Measurements from ENCODE around the gene MLXIP.
A peak's percentile ranks its signal among the peaks of the same experiment; 100 is the strongest.
"Not testable (repeated sequence)": the region's sequence is repeated elsewhere in the genome, so short reads cannot be mapped to it uniquely, and the experiment has no call there.

The MLXIP gene

GRCh38 chr12:122097584-122097926, 19.0 kb downstream of the MLXIP start:
- no peak for DNase-seq

GRCh38 chr12:122097927-122098756, 19.6 kb downstream of the MLXIP start:
- DNase-seq: no peak

- no peak for DNase-seq
Observed at GRCh38 chr12:122099280-122099749, 20.8 kb downstream of the MLXIP start.

- DNase-seq: no peak
Observed at GRCh38 chr12:122099856-122100255, 21.3 kb downstream of the MLXIP start.

GRCh38 chr12:122100568-122100967, 22.0 kb downstream of the MLXIP start:
- no peak for DNase-seq

GRCh38 chr12:122102331-122102730, 23.8 kb downstream of the MLXIP start:
- no peak for DNase-seq

- peak; percentile 41 for DNase-seq
Observed at GRCh38 chr12:122104844-122105243, 26.3 kb downstream of the MLXIP start.

- DNase-seq: not testable (repeated sequence)
Observed at GRCh38 chr12:122105496-122105895, 26.9 kb downstream of the MLXIP start.

- no peak for DNase-seq
Observed at GRCh38 chr12:122106843-122107242, 28.3 kb downstream of the MLXIP start.

GRCh38 chr12:122107261-122107660, 28.7 kb downstream of the MLXIP start:
- no peak for DNase-seq

GRCh38 chr12:122111089-122111641, 32.6 kb downstream of the MLXIP start:
- DNase-seq: no peak

- DNase-seq: no peak
Observed at GRCh38 chr12:122116707-122117535, 38.4 kb downstream of the MLXIP start.

- no peak for DNase-seq
Observed at GRCh38 chr12:122117979-122118378, 39.4 kb downstream of the MLXIP start.

GRCh38 chr12:122121341-122121740, 42.8 kb downstream of the MLXIP start:
- not testable (repeated sequence) for DNase-seq

GRCh38 chr12:122121745-122122144, 43.2 kb downstream of the MLXIP start:
- no peak for DNase-seq

- peak; percentile 79 for DNase-seq
Observed at GRCh38 chr12:122123051-122123760, 44.6 kb downstream of the MLXIP start.

- no peak for DNase-seq
Observed at GRCh38 chr12:122123761-122124145, 45.2 kb downstream of the MLXIP start.

- DNase-seq: no peak
Observed at GRCh38 chr12:122124370-122124769, 45.8 kb downstream of the MLXIP start.

- DNase-seq: no peak
Observed at GRCh38 chr12:122125452-122126341, 47.1 kb downstream of the MLXIP start.

- no peak for DNase-seq
Observed at GRCh38 chr12:122126342-122126635, 47.7 kb downstream of the MLXIP start.

GRCh38 chr12:122126713-122127597, 48.4 kb downstream of the MLXIP start:
- DNase-seq: no peak
